ENCODE data around the gene SLC25A30.
A peak's percentile ranks its signal among the peaks of the same experiment; 100 is the strongest.

The SLC25A30 gene

DNA sequence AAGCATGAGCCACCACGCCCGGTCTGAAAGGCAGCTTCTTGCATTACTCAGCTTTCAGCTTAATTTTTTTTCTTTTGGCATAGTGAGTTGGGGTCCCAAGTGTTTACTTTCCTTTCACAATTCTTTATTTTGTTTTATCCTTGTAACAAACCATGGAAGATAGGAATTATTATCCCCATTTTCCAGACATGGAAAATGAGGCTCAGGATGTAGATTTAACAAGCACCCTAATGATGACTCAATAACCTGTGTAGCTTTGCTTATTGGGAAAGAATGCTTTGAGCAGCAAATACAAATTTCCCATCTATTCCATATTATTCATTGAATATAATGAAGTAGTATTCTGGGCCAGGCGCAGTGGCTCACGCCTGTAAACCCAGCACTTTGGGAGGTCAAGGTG is 33.1 kb upstream of the SLC25A30 start:
- DNase-seq (ENCODE audit: low read depth): no peak
- no peak overlapping the region for H3K4me3 ChIP-seq (ENCODE audit: low read depth, low read length)
- TF ChIP-seq CTCF (IDR thresholded peaks at IDR 0.05; ENCODE audit: control insufficient read depth, extremely low read depth, insufficient read depth): no peak

DNA sequence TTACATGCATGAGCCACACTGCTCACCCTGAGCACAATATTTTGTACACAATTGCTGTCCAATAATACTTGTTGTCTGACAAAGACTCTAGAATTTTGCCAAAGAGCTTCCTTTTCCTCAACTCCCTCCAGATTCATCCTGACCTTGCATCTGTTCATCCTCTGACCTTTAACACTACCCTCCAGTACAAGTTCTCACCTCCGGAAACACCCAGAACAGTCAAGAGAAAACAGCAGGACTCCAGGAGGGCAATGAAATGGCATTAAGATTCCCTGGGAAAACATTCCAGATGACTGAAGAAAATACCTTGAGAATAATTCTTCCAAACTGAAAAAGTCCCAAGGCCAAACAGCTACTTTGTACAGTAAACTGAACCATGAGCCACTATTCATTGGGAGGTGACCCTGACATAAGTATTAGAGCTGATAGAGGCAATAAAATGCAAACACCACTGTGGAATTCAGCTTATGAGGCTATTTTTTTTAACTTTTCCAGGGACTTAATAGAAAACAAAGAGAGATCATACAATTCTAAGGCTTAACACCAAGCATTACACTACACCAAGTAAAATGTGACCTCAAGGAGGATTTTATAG is 30.9 kb upstream of the SLC25A30 start:
- no peak for TF ChIP-seq CTCF (IDR thresholded peaks at IDR 0.05; ENCODE audit: control insufficient read depth, extremely low read depth, insufficient read depth)
- no peak for DNase-seq (ENCODE audit: low read depth)
- no peak overlapping the region for H3K4me3 ChIP-seq (ENCODE audit: low read depth, low read length)

GRCh38 chr13:45447050-45447661 is 29.0 kb upstream of the SLC25A30 start:
- no peak overlapping the region for H3K4me3 ChIP-seq (ENCODE audit: low read depth, low read length)
- no peak for TF ChIP-seq CTCF (IDR thresholded peaks at IDR 0.05; ENCODE audit: control insufficient read depth, extremely low read depth, insufficient read depth)
- DNase-seq (ENCODE audit: low read depth): no peak

DNA sequence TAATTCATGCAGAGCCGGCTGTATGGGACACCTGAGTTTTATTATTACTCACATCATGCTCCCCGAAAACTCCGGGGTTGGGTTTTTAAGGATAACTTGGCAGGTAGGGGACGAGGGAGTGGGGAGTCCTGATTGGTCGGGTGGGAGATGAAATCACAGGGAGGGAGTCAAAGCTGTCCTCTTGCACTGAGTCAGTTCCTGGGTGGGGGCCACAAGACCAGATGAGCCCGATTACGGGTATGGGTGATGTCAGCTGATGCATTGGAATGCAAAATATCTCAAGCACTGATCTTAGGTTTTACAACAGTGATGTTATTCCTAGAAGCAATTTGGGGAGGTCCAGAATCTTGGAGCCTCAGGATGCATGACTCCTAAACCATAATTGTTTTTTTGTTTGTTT is 28.0 kb upstream of the SLC25A30 start:
- DNase-seq (ENCODE audit: low read depth): no peak
- no peak overlapping the region for H3K4me3 ChIP-seq (ENCODE audit: low read depth, low read length)
- TF ChIP-seq CTCF (IDR thresholded peaks at IDR 0.05; ENCODE audit: control insufficient read depth, extremely low read depth, insufficient read depth): no peak

GRCh38 chr13:45445053-45445452 is 26.9 kb upstream of the SLC25A30 start:
- no peak overlapping the region for H3K4me3 ChIP-seq (ENCODE audit: low read depth, low read length)
- DNase-seq (ENCODE audit: low read depth): no peak
- no peak for TF ChIP-seq CTCF (IDR thresholded peaks at IDR 0.05; ENCODE audit: control insufficient read depth, extremely low read depth, insufficient read depth)

- 0 out of 2 replicates have a peak, but pooled peaks have one; percentile 13 for TF ChIP-seq CTCF (IDR thresholded peaks at IDR 0.05; ENCODE audit: control insufficient read depth, extremely low read depth, insufficient read depth)
- no peak overlapping the region for H3K4me3 ChIP-seq (ENCODE audit: low read depth, low read length)
- DNase-seq (ENCODE audit: low read depth): no peak
These were observed 23.5 kb upstream of the SLC25A30 start for GRCh38 chr13:45441633-45442032.
